Measurements from ENCODE around the gene PPP1R3D. TPM values are rescaled to one million over a fixed set of nuclear protein-coding genes. Genes with fewer than 3 reads are reported as not detected.

Gene PPP1R3D
- total and polyA plus RNA-seq, 2 donors from 2014 or later = 4.2 to 7.6 TPM

DNA sequence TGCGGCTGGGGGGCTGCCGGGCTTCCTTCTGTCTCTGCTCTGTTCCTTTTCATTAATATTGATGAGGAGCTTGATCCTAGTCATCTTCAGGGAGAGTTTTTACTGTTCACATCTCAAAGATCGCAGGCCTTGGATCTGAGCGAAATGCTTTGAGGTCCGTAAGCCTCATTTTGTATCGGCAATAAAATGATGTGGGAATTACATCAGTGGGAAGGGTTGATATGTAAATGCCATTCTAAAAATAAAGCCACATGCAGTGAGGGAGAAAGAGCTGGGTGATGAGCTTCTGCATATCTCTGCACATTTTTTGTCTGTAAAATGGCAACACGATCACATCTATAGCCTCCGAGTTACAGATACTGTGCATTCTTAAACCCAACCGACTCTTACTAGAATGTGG, 43.0 kb upstream of the PPP1R3D start:
- H3K9ac ChIP-seq (ENCODE audit: low read length in 3 of 3) = no peak overlapping the region
- TF ChIP-seq, protein P1, sequence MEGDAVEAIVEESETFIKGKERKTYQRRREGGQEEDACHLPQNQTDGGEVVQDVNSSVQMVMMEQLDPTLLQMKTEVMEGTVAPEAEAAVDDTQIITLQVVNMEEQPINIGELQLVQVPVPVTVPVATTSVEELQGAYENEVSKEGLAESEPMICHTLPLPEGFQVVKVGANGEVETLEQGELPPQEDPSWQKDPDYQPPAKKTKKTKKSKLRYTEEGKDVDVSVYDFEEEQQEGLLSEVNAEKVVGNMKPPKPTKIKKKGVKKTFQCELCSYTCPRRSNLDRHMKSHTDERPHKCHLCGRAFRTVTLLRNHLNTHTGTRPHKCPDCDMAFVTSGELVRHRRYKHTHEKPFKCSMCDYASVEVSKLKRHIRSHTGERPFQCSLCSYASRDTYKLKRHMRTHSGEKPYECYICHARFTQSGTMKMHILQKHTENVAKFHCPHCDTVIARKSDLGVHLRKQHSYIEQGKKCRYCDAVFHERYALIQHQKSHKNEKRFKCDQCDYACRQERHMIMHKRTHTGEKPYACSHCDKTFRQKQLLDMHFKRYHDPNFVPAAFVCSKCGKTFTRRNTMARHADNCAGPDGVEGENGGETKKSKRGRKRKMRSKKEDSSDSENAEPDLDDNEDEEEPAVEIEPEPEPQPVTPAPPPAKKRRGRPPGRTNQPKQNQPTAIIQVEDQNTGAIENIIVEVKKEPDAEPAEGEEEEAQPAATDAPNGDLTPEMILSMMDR (IDR thresholded peaks at IDR 0.05; ENCODE audit: borderline replicate concordance, extremely low read depth, insufficient read depth) = no peak
- FAIRE-seq (no peak), DNase-seq (no peak)
- H3K36me3 ChIP-seq (ENCODE audit: control insufficient read depth in 2 of 3, insufficient read depth in 3 of 3, low read length in 3 of 3) = no peaks in the 10 kb centered on the region
- intact Hi-C loops (cut with DNase I) = no loop called here
- H3K27me3 ChIP-seq (ENCODE audit: control insufficient read depth, insufficient read depth, low read length) = no peaks in the 10 kb centered on the region
- no peaks in the 10 kb centered on the region for H3K4me1 ChIP-seq (ENCODE audit: control insufficient read depth in 2 of 3, insufficient read depth in 2 of 3, low read depth in 1 of 3, low read length in 3 of 3)
- H3K4me3 ChIP-seq (ENCODE audit: low read length in 3 of 3) = no peak overlapping the region
- no peaks in the 10 kb centered on the region for H3K9me3 ChIP-seq (ENCODE audit: control insufficient read depth in 2 of 3, insufficient read depth in 1 of 3, low read length in 3 of 3)
- H3K27ac ChIP-seq (ENCODE audit: low read depth in 2 of 2, low read length in 2 of 2) = no peak overlapping the region

DNA sequence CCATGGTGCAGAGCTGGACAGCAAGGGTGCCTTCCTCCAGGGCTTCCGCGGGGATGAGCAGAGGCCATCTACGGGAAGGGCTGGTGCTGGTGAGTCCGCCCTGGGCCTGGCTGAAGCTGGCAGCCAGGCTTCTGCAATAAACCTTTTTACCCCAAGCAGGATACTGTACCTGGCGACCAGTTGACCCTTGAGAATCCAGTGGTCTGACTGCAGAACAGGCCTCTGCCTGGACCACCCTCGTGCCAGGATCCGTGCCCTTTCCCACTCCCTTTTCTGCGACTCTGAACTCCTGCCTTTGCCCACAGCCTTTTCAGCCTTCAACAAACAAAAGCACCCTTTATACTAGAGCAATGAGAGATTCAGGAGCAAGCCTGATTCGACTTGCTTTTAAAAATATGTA, 37.0 kb upstream of the PPP1R3D start:
- H3K4me3 ChIP-seq (ENCODE audit: low read length in 3 of 3) = no peak overlapping the region
- TF ChIP-seq, protein P1 (IDR thresholded peaks at IDR 0.05; ENCODE audit: borderline replicate concordance, extremely low read depth, insufficient read depth) = no peak
- no peaks in the 10 kb centered on the region for H3K27me3 ChIP-seq (ENCODE audit: control insufficient read depth, insufficient read depth, low read length)
- no peak for FAIRE-seq
- intact Hi-C loops (cut with DNase I) = no loop called here
- H3K9ac ChIP-seq (ENCODE audit: low read length in 3 of 3) = no peak overlapping the region
- no peaks in the 10 kb centered on the region for H3K36me3 ChIP-seq (ENCODE audit: control insufficient read depth in 2 of 3, insufficient read depth in 3 of 3, low read length in 3 of 3)
- no peak for DNase-seq
- no peaks in the 10 kb centered on the region for H3K9me3 ChIP-seq (ENCODE audit: control insufficient read depth in 2 of 3, insufficient read depth in 1 of 3, low read length in 3 of 3)
- no peak overlapping the region for H3K27ac ChIP-seq (ENCODE audit: low read depth in 2 of 2, low read length in 2 of 2)
- H3K4me1 ChIP-seq (ENCODE audit: control insufficient read depth in 2 of 3, insufficient read depth in 2 of 3, low read depth in 1 of 3, low read length in 3 of 3) = peaks cover 0 to 4% (median 0%) of the 10 kb centered on the region in 3 donors

DNA sequence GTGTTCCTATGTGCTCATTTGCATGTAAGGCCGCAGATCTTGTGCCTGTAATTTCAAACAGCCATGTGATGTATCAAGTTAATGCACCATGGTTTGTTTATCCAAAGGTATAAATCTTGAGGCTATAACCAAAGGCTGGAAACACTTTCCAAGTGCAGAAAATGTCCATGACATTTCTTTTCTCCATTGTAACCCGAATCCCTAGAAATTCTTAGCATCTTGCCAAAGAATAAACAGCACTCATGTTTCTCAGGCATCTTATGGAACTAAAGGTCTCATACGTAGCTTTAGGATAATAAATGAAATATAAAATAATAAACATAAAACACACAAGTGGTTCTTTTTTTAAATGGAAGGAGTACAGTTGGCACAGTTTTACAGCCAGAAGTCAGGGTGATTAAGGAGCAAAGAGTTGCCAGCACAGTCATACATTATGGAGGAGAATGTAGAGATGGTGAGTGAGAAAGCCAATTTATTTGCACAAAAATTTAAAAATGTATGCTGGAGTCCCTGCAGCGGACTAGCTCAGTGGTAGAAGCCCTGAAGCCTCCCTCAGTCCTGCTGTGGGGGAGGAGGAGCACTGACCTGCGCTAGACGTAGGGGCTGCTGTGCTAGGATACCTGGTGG, 36.2 kb upstream of the PPP1R3D start:
- DNase-seq (peak in 3 of 5 donors; percentile 31 to 86 (median 85)), FAIRE-seq (no peak)
- Histone ChIP-seq H3K9ac (ENCODE audit: low read length in 3 of 3) (no peak overlapping the region), H3K9me3 (ENCODE audit: control insufficient read depth in 2 of 3, insufficient read depth in 1 of 3, low read length in 3 of 3) (no peaks in the 10 kb centered on the region), H3K4me1 (ENCODE audit: control insufficient read depth in 2 of 3, insufficient read depth in 2 of 3, low read depth in 1 of 3, low read length in 3 of 3) (peaks cover 0 to 4% (median 0%) of the 10 kb centered on the region in 3 donors), H3K27me3 (ENCODE audit: control insufficient read depth, insufficient read depth, low read length) (no peaks in the 10 kb centered on the region), H3K27ac (ENCODE audit: low read depth in 2 of 2, low read length in 2 of 2) (no peak overlapping the region), H3K36me3 (ENCODE audit: control insufficient read depth in 2 of 3, insufficient read depth in 3 of 3, low read length in 3 of 3) (no peaks in the 10 kb centered on the region), H3K4me3 (ENCODE audit: low read length in 3 of 3) (no peak overlapping the region)
- TF ChIP-seq, protein P1 (IDR thresholded peaks at IDR 0.05; ENCODE audit: borderline replicate concordance, extremely low read depth, insufficient read depth) = no peak
- intact Hi-C loops (cut with DNase I) = no loop called here
